PC-9 (cell line): Measurements from ENCODE around the gene ZNF319. TPM values are rescaled to one million over a fixed set of nuclear protein-coding genes. Genes with fewer than 3 reads are reported as not detected.

Experiments
- BruUV-seq: library from RNA; stranded (reverse); fragments of 400-500 nt; replicated peaks from 2 replicates; lab custom pipeline; 2021; lab: Mats Ljungman, UMichigan
- CTCF ChIA-PET: fragments of 300-600 bp; sonication (Branson Sonifier 250); formaldehyde crosslinking; loops from one replicate; lab custom pipeline; 2022; ENCODE audit warnings: antibody characterized with exemption; lab: Charles Lee
- POLR2A ChIA-PET: fragments of 300-600 bp; sonication (Branson Sonifier 250); formaldehyde crosslinking; loops from one replicate; lab custom pipeline; 2022; ENCODE audit warnings: antibody characterized with exemption; ENCODE audit not compliant: unreplicated experiment; lab: Charles Lee
- DNase-seq, 2 experiments: peaks; one replicate each; pipeline versions ENCODE4 v3.0.0 to v3.0.0-alpha.2; 2015 to 2022; ENCODE audit warnings: mixed read lengths in 1 of 2
- H2AFZ ChIP-seq: fragments of 200-600 bp; sonication (generic); 2 replicates; pipeline ENCODE4 v1.8.1; 2017; ENCODE audit warnings: antibody characterized with exemption
- H3F3A ChIP-seq: fragments of 200-600 bp; sonication (generic); 2 replicates; pipeline ENCODE4 v1.8.1; 2017; ENCODE audit warnings: antibody characterized with exemption, mild to moderate bottlenecking, low read depth; ENCODE audit not compliant: insufficient read depth
- H3K27ac ChIP-seq: fragments of 200-600 bp; sonication (generic); 2 replicates; pipeline ENCODE4 v1.6.1; 2016; ENCODE audit warnings: mixed run types
- H3K27me3 ChIP-seq: fragments of 200-600 bp; sonication (generic); 2 replicates; pipeline ENCODE4 v1.6.1; 2016; ENCODE audit warnings: low read depth, mixed run types; ENCODE audit not compliant: insufficient read depth
- H3K36me3 ChIP-seq: fragments of 200-600 bp; sonication (generic); 2 replicates; pipeline ENCODE4 v1.6.1; 2016; ENCODE audit warnings: low read depth, mixed run types
- H3K4me1 ChIP-seq: fragments of 200-600 bp; sonication (generic); replicated peaks from 2 replicates; pipeline ENCODE4 v1.6.1; 2016; ENCODE audit warnings: mixed run types; ENCODE audit not compliant: insufficient read depth
- H3K4me2 ChIP-seq: fragments of 200-600 bp; sonication (generic); 2 replicates; pipeline ENCODE4 v1.6.1; 2017; ENCODE audit warnings: mixed run types
- H3K4me3 ChIP-seq: fragments of 200-600 bp; sonication (generic); 2 replicates; pipeline ENCODE4 v1.6.1; 2016; ENCODE audit warnings: mixed run types
- H3K79me2 ChIP-seq: fragments of 200-600 bp; sonication (generic); 2 replicates; pipeline ENCODE4 v1.6.1; 2017; ENCODE audit warnings: low read depth, mixed run types
- H3K9me2 ChIP-seq: fragments of 200-600 bp; sonication (generic); 2 replicates; pipeline ENCODE4 v1.8.1; 2017; ENCODE audit warnings: mild to moderate bottlenecking; ENCODE audit not compliant: insufficient read depth
- H3K9me3 ChIP-seq: fragments of 200-600 bp; sonication (generic); 2 replicates; pipeline ENCODE4 v1.8.1; 2016; ENCODE audit warnings: low read depth; ENCODE audit not compliant: insufficient read depth
- H4K20me1 ChIP-seq: fragments of 200-600 bp; sonication (generic); 2 replicates; pipeline ENCODE4 v1.8.1; 2017; ENCODE audit not compliant: insufficient read depth
- EZH2 ChIP-seq: fragments of 200-600 bp; sonication (generic); IDR thresholded peaks from 2 replicates; pipeline ENCODE4 v1.8.0; 2017; ENCODE audit warnings: antibody characterized with exemption, low read depth
- intact Hi-C: fragments of 100-400 bp; cut with micrococcal nuclease; formaldehyde crosslinking; loops from one replicate; pipeline ENCODE4 v1.10.0; 2022; ENCODE audit not compliant: unreplicated experiment
- total RNA-seq: library from RNA; stranded (reverse); gene quantifications from 2 replicates; pipeline ENCODE4 v1.2.3, GENCODE V29; 2021
- TF ChIP-seq, protein P1 (sequence below): fragments of 200-600 bp; sonication (generic); conservative IDR thresholded peaks from 2 replicates; pipeline ENCODE4 v1.6.1; 2017; ENCODE audit warnings: mixed run types, antibody characterized with exemption, mild to moderate bottlenecking, moderate library complexity

The ZNF319 gene
- total RNA-seq, 1 experiment from 2014 or later: 11.0 TPM

DNA sequence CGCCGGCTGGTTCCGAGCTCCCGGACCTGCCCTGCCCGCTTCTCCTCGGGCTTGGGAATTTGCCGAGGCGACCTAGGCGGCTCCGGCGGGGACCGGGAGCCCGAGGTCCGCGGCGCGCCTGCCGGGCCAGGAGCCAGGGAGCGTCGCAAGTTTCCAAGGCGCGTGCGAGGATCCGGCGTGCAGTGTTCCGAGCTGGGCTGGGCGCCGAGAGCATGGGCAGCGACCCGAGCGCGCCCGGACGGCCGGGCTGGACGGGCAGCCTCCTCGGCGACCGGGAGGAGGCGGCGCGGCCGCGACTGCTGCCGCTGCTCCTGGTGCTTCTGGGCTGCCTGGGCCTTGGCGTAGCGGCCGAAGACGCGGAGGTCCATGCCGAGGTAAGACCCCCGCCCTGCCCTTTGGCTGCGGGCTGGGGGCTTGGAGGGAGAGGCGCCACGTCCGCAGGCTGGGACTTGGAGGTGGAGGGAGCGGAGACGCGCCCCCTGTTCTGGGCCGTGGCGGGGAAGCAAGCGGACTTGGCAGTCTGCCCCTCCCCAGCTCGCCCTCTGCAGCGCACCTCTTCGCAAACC, 25.8 kb upstream of the ZNF319 start:
- Histone ChIP-seq H3K4me1 (peaks cover 34% of the 10 kb centered on the region), H3K4me2 (peak overlapping the region; percentile 90), H2AFZ (peak overlapping the region; percentile 86), H3K27me3 (no peaks in the 10 kb centered on the region), H3F3A (peaks cover 40% of the 10 kb centered on the region), H3K9me3 (no peaks in the 10 kb centered on the region), H3K79me2 (0 out of 2 replicates have a peak, but pooled peaks cover 15% of the 10 kb centered on the region), H3K9me2 (no peaks in the 10 kb centered on the region), H4K20me1 (0 out of 2 replicates have a peak, but pooled peaks cover 8% of the 10 kb centered on the region), H3K36me3 (no peaks in the 10 kb centered on the region), H3K4me3 (peak overlapping the region; percentile 94), H3K27ac (no peak overlapping the region)
- intact Hi-C loops: loop anchor here (10.0 kb wide), 3 partner anchors 169 to 629 kb away; partner anchors contain the start of genes CSNK2A2 and SETD6
- peak in 1 of 2 experiments; percentile 28 for DNase-seq
- no TSS peak for BruUV-seq
- POLR2A ChIA-PET: interaction anchor here (0.7 kb wide), 3 partner anchors 97 to 124 kb away, joined by 3 to 4 read pairs (median 3); no protein-coding TSS in a partner anchor
- CTCF ChIA-PET: interaction anchor here (0.5 kb wide), 1 partner anchor 635 kb away, joined by 3 read pairs; no protein-coding TSS in a partner anchor
- no peak for TF ChIP-seq EZH2
- TF ChIP-seq, protein P1, sequence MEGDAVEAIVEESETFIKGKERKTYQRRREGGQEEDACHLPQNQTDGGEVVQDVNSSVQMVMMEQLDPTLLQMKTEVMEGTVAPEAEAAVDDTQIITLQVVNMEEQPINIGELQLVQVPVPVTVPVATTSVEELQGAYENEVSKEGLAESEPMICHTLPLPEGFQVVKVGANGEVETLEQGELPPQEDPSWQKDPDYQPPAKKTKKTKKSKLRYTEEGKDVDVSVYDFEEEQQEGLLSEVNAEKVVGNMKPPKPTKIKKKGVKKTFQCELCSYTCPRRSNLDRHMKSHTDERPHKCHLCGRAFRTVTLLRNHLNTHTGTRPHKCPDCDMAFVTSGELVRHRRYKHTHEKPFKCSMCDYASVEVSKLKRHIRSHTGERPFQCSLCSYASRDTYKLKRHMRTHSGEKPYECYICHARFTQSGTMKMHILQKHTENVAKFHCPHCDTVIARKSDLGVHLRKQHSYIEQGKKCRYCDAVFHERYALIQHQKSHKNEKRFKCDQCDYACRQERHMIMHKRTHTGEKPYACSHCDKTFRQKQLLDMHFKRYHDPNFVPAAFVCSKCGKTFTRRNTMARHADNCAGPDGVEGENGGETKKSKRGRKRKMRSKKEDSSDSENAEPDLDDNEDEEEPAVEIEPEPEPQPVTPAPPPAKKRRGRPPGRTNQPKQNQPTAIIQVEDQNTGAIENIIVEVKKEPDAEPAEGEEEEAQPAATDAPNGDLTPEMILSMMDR: no peak

DNA sequence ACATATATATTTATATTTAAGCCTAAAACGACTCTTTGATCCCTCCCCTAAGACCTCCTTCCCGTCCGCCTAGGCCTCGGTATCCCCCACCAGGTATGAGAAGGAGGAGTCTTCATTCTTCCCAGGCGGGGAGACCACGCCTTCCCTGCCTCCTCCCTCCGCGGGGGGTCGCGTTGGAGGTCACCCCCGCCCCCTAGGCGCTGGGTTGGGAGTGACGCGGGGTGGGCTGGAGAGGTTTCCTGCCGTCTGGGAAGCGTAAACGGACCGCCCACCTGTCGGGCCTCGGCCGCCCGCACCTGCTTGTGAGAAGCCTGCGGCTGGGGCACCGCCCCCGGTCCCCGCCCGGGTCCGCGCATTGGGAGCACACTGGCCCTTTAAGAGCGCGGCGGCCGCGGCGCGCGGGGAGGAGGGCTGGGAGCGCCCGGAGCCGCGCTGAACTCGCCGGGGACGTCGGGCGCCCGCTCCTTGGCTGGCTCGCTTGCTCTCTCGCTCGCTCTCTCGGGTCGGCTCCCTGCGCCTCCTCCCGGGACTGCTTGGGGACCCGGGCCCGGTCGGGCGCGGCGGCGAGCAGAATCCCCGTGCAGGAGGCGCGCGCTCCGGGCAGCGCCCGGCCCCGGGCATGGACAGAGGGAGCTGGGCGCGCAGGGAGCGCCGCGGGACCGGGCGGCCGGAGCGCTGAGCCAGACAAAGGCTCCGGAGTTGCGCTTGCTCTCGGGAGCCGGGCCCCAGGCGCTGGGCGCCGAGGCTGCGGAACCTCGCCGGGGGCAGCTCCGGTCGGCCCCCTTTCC, 25.1 kb upstream of the ZNF319 start, which contains the start of gene MMP15:
MMP15 (plus strand) TSS at position 404 of the 788 bp plus-strand sequence. CDS start 597 bp downstream, outside the sequence.
- 0 out of 2 replicates have a peak, but pooled peaks cover 11% of the 10 kb centered on the region for H3K79me2 ChIP-seq
- peak; percentile 89 to 94 for DNase-seq
- H3K27me3 ChIP-seq: no peaks in the 10 kb centered on the region
- intact Hi-C loops: loop anchor here (1.0 to 10.0 kb wide), 4 partner anchors 104 to 629 kb away; partner anchors contain the start of genes CFAP20, CSNK2A2 and SETD6
- H3K4me2 ChIP-seq: peak within 1 kb of the TSS; percentile 90
- peaks cover 40% of the 10 kb centered on the region for H3K4me1 ChIP-seq
- H4K20me1 ChIP-seq: 0 out of 2 replicates have a peak, but pooled peaks cover 8% of the 10 kb centered on the region
- TF ChIP-seq, protein P1: no peak
- TF ChIP-seq EZH2: no peak
- ChIA-PET CTCF (interaction anchor here (0.5 to 1.0 kb wide), 4 partner anchors 97 to 659 kb away, joined by 3 to 9 read pairs (median 4); partner anchors contain the start of gene SLC38A7), POLR2A (interaction anchor here (0.7 kb wide), 1 partner anchor 119 kb away, joined by 4 read pairs; no protein-coding TSS in a partner anchor)
- H3K36me3 ChIP-seq: no peaks in the 10 kb centered on the region
- no TSS peak for BruUV-seq
- H3K9me3 ChIP-seq: no peaks in the 10 kb centered on the region
- peak within 1 kb of the TSS; percentile 86 for H2AFZ ChIP-seq
- H3K4me3 ChIP-seq: peak within 1 kb of the TSS; percentile 94
- no peaks in the 10 kb centered on the region for H3K9me2 ChIP-seq
- peaks cover 44% of the 10 kb centered on the region for H3F3A ChIP-seq
- H3K27ac ChIP-seq: peak within 1 kb of the TSS; percentile 91
